Thyroid gland (tissue), 4 donors: ENCODE results near the gene ECHS1. TPM values are rescaled to one million over a fixed set of nuclear protein-coding genes. Genes with fewer than 3 reads are reported as not detected.
A peak's percentile ranks its signal among the peaks of the same experiment; 100 is the strongest.
"Not testable (repeated sequence)": the region's sequence is repeated elsewhere in the genome, so short reads cannot be mapped to it uniquely, and the experiment has no call there.

Experiments
- DNase-seq, 2 donors: peaks; one replicate each; pipeline ENCODE4 v3.0.0-alpha.2; 2019
- H3K27ac ChIP-seq, 3 donors: fragments of 200-600 bp; sonication (generic); 1 replicate in 2 of 3; 2 replicates in 1 of 3; pipeline ENCODE4 v1.5.1; 2016 to 2019; ENCODE audit warnings: mild to moderate bottlenecking in 1 of 3, moderate library complexity in 1 of 3
- H3K27me3 ChIP-seq: fragments of 200-600 bp; sonication (generic); one replicate; pipeline ENCODE4 v1.5.1; 2019
- H3K36me3 ChIP-seq, 2 donors: fragments of 200-600 bp; sonication (generic); one replicate each; pipeline ENCODE4 v1.5.1; 2016 to 2019
- H3K4me1 ChIP-seq, 2 donors: fragments of 200-600 bp; sonication (generic); one replicate each; pipeline ENCODE4 v1.5.1; 2017 to 2019
- H3K4me3 ChIP-seq, 3 donors: fragments of 200-600 bp; sonication (generic); replicated peaks in 1 of 3; 1 replicate in 2 of 3; 2 replicates in 1 of 3; pipeline ENCODE4 v1.5.1; 2016; ENCODE audit warnings: mild to moderate bottlenecking in 1 of 3
- H3K9me3 ChIP-seq: fragments of 200-600 bp; sonication (generic); one replicate; pipeline ENCODE4 v1.5.1; 2017
- POLR2A ChIP-seq, 2 donors: fragments of 450-650 bp; IDR thresholded peaks; one replicate each; pipeline ENCODE4 v1.6.1; 2017; ENCODE audit warnings: antibody characterized with exemption in 2 of 2, mild to moderate bottlenecking in 2 of 2, moderate library complexity in 1 of 2
- WGBS, 2 donors: methylation state at CpG; one replicate each; pipeline ENCODE4 v1.1.5; 2017; 5-methylcytosine and 5-hydroxymethylcytosine counted together
- intact Hi-C: fragments of 100-400 bp; cut with DNase I; formaldehyde crosslinking; loops from one replicate; pipeline ENCODE4 v1.15.1; 2023
- total RNA-seq, 4 donors: library from RNA; depleted of rRNA; stranded (reverse); fragments of >200 nt; gene quantifications; one replicate each; pipeline ENCODE4 v1.2.3, GENCODE V29; 2016
- TF ChIP-seq, protein P1 (sequence below), 6 experiments: fragments of 200-600 bp in 3 of 6; fragments of 450-650 bp in 3 of 6; sonication (generic) in 3 of 6; IDR thresholded peaks; one replicate each; pipeline ENCODE4 v1.5.1; 2016 to 2019; ENCODE audit warnings: antibody characterized with exemption in 6 of 6, mild to moderate bottlenecking in 2 of 6, inconsistent platforms in 1 of 6, moderate library complexity in 1 of 6

The ECHS1 gene
- total RNA-seq, 4 donors from 2014 or later, result 73.9 to 135 (median 99.5) TPM

DNA sequence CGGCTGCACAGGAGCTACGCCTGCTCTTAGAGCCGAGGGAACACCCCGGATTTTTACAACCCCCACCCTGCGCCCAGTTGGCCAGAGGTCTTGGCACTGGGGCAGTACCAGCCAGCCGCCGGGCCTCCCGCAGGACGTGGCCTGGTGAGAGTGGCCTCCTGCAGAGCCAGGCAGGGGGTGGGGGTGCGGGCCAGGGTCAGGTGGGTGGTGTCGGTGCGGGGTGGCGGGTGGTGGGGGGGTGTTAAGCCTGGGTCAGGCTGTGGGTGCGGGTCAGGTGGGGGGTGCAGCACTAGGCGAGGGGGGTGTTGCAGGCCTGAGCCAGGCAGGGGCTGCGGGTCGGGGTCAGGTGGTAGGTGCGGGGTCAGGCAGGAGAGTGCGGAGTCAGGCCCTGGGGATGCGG is 647 bp downstream of the ECHS1 start:
- DNase-seq, result peak; percentile 59 to 72
- Histone ChIP-seq H3K9me3 (no peaks in the 10 kb centered on the region), H3K27ac (peak overlapping the region in 1 of 3 donors; percentile 5), H3K4me1 (peaks cover 13 to 25% of the 10 kb centered on the region in 2 donors), H3K36me3 (peaks cover 12 to 21% of the 10 kb centered on the region in 2 donors), H3K4me3 (peak overlapping the region in 1 of 3 donors; percentile 80), H3K27me3 (no peaks in the 10 kb centered on the region)
- 34% methylated on average over 9 of the region's 20 CpGs; no CpG with 5 or more reads in 1 of the 2 donors for WGBS, 2 donors
- intact Hi-C loops, result no loop called here
- TF ChIP-seq, protein P1, sequence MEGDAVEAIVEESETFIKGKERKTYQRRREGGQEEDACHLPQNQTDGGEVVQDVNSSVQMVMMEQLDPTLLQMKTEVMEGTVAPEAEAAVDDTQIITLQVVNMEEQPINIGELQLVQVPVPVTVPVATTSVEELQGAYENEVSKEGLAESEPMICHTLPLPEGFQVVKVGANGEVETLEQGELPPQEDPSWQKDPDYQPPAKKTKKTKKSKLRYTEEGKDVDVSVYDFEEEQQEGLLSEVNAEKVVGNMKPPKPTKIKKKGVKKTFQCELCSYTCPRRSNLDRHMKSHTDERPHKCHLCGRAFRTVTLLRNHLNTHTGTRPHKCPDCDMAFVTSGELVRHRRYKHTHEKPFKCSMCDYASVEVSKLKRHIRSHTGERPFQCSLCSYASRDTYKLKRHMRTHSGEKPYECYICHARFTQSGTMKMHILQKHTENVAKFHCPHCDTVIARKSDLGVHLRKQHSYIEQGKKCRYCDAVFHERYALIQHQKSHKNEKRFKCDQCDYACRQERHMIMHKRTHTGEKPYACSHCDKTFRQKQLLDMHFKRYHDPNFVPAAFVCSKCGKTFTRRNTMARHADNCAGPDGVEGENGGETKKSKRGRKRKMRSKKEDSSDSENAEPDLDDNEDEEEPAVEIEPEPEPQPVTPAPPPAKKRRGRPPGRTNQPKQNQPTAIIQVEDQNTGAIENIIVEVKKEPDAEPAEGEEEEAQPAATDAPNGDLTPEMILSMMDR (IDR thresholded peaks at IDR 0.05), result no peak
- no peak for TF ChIP-seq POLR2A (IDR thresholded peaks at IDR 0.05)

DNA sequence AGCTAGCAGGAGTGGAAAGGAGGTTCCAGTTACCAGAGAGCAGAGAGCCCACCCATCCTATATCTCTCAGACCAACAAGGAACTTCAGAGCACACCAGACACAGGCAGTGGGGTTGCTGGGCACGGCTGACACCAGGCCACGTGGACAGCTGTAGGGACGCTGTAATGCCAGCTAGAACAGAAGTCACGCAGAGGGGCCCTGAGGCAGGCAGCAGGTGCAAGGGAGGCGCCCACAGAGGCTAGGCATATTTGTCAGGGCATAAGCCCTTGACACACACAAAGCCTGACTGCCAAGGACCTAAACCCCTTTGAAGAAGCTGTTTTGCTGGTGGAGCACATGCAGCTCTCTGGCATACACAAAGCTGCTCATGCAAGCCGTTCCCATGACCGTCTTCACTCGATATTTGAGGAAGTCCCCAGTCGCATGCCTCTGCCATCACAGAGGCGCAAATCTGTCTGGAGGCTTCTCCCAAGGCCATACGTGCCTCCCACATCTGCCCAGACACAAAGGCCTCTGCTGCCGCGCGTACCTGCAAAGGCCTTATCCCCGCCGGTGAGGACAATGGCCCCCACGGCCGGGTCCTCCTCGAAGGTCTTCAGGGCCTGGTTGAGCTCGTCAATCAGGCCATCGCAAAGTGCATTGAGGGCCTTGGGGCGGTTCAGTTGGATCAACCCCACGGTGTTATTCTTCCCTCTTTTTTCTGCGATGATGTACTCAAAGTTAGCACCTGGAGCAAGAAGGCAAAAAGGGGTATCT is 2.9 kb downstream of the ECHS1 start:
- no peak for DNase-seq

DNA sequence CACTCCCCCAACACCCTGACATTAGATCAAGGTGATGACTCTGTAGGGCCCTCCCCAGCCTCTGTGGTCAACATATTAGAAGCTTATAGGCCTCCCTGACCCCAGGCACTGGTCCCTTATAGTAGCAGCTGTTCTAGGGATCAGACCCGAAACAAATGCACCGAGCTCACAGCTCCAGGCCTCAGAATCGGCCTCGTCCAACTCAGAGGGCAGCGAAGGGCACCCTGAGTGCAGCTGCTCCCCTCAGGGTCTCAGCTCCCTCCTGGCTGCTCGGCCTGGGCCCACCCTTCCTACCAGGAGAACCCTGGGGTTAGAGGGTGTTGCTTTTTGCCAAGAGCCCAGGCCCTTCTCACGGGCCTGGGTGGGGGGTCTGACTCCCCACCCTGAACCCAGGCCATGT is 5.0 kb downstream of the ECHS1 start:
- TF ChIP-seq, protein P1 (IDR thresholded peaks at IDR 0.05), result no peak
- no peak for TF ChIP-seq POLR2A (IDR thresholded peaks at IDR 0.05)
- Histone ChIP-seq H3K4me1 (peaks cover 7 to 23% of the 10 kb centered on the region in 2 donors), H3K4me3 (no peak overlapping the region), H3K9me3 (no peaks in the 10 kb centered on the region), H3K36me3 (peaks cover 40 to 48% of the 10 kb centered on the region in 2 donors), H3K27me3 (no peaks in the 10 kb centered on the region), H3K27ac (peak overlapping the region in 1 of 3 donors; percentile 11)
- WGBS, 2 donors, result 89 to 93% methylated on average over 3 to 6 of the region's 7 CpGs
- intact Hi-C loops, result no loop called here
- no peak for DNase-seq

More for the DNA sequence above, 2.9 kb downstream of the ECHS1 start:
- TF ChIP-seq POLR2A (IDR thresholded peaks at IDR 0.05), result no peak
- Histone ChIP-seq H3K27ac (no peak overlapping the region), H3K4me1 (peaks cover 13 to 28% of the 10 kb centered on the region in 2 donors), H3K9me3 (no peaks in the 10 kb centered on the region), H3K4me3 (no peak overlapping the region), H3K36me3 (peaks cover 27 to 37% of the 10 kb centered on the region in 2 donors), H3K27me3 (no peaks in the 10 kb centered on the region)
- 90 to 93% methylated on average over 12 to 24 of the region's 24 CpGs for WGBS, 2 donors
- intact Hi-C loops, result no loop called here

DNA sequence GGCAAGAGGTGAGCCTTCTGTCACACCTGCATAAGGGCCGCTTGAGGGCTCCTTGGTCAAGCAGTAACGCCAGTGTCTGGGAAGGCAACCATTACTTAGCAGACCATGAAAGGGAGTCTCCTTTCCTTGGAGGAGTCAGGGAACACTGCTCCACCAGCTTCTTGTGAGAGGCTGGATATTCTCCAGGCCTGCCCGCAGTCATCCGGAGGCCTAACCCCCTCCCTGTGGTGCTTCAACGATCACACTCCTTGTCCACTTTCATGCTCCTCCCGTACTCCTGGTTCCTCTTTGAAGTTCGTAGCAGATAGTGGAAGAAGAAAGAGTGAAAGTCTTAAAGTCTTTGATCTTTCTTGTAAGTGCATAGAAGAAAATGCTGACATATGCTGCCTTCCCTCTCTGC is 5.7 kb downstream of the ECHS1 start:
- H3K36me3 ChIP-seq, result peaks cover 46 to 53% of the 10 kb centered on the region in 2 donors
- H3K4me3 ChIP-seq, intact Hi-C loops, H3K27me3 ChIP-seq, H3K9me3 ChIP-seq, H3K27ac ChIP-seq: not testable (repeated sequence)
- 14 to 17% methylated on average over 1 of the region's 7 CpGs for WGBS, 2 donors
- H3K4me1 ChIP-seq, result peaks cover 5 to 22% of the 10 kb centered on the region in 2 donors
- DNase-seq, result peak; percentile 78 to 82

DNA sequence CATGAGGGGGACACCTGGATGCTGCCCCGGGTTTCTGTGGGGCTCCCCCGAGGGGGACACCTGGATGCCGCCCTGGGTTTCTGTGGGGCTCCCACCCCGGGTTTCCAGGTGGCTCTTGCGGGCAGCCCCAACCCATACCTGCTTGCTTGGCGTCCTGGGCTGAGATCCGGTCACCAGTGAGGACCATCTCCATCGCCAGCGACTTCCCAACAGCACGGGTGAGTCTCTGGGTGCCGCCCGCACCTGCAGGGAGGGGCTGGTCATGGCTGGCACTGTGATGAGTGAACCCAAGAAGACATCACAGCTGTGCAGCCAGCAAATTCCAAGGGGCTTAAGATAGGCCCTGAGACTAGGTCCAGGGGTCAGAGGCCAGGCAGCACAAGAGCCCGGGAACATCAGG is 6.4 kb downstream of the ECHS1 start:
- intact Hi-C loops, result no loop called here
- 93 to 94% methylated on average over 1 to 3 of the region's 13 CpGs for WGBS, 2 donors
- TF ChIP-seq POLR2A (IDR thresholded peaks at IDR 0.05), result no peak
- TF ChIP-seq, protein P1 (IDR thresholded peaks at IDR 0.05), result no peak
- H3K36me3 ChIP-seq, result peaks cover 47 to 60% of the 10 kb centered on the region in 2 donors
- H3K27ac ChIP-seq, result peak overlapping the region in 1 of 3 donors; percentile 45
- peaks cover 0 to 15% of the 10 kb centered on the region in 2 donors for H3K4me1 ChIP-seq
- no peaks in the 10 kb centered on the region for H3K9me3 ChIP-seq
- DNase-seq, result no peak
- no peak overlapping the region for H3K4me3 ChIP-seq
- no peaks in the 10 kb centered on the region for H3K27me3 ChIP-seq

DNA sequence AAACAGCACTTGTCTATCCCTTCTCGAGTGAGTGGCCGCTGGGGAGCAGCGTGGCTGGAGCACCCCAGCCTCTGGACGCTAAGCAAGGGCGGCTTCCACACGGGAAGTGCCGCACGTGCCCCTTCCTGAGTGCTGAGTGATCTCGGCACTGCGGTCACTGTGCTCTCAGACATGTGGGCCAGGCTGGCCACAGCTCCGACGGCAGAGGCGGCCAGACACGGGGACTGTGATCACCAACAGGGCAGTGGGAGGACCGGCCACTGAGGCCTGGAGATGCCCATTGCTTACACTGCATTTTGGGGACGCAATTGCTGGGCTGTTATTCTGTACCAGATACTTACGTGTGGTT is 7.0 kb downstream of the ECHS1 start:
- Histone ChIP-seq H3K27me3 (no peaks in the 10 kb centered on the region), H3K36me3 (peaks cover 47 to 61% of the 10 kb centered on the region in 2 donors), H3K4me3 (no peak overlapping the region), H3K27ac (no peak overlapping the region), H3K9me3 (no peaks in the 10 kb centered on the region), H3K4me1 (peaks cover 0 to 13% of the 10 kb centered on the region in 2 donors)
- no peak for DNase-seq
- intact Hi-C loops, result no loop called here
- 91% methylated on average over 13 to 16 of the region's 17 CpGs for WGBS, 2 donors
- no peak for TF ChIP-seq POLR2A (IDR thresholded peaks at IDR 0.05)
- TF ChIP-seq, protein P1 (IDR thresholded peaks at IDR 0.05), result no peak
